Activated naive CD4-positive, alpha-beta T cell treated with anti-CD3 and anti-CD28 coated beads for 36 hours (primary cell): ENCODE results near the gene PATJ. TPM values are rescaled to one million over a fixed set of nuclear protein-coding genes. Genes with fewer than 3 reads are reported as not detected.
"Not testable (repeated sequence)": the region's sequence is repeated elsewhere in the genome, so short reads cannot be mapped to it uniquely, and the experiment has no call there.

Source experiments
- CTCF ChIA-PET: fragments of 350-600 bp; sonication (Branson Sonifier 250); formaldehyde crosslinking; loops from one replicate; lab custom pipeline; 2021; ENCODE audit warnings: antibody characterized with exemption; lab: Charles Lee
- DNase-seq: peaks from one replicate; pipeline ENCODE4 v3.0.0-alpha.2; 2020
- H3K27ac Mint-ChIP-seq: one replicate; pipeline ENCODE4 v1.8.0; 2021; ENCODE audit warnings: mild to moderate bottlenecking, mixed read lengths
- H3K27me3 Mint-ChIP-seq: one replicate; pipeline ENCODE4 v1.8.0; 2021; ENCODE audit warnings: low read depth, mixed read lengths
- H3K36me3 Mint-ChIP-seq: one replicate; pipeline ENCODE4 v1.8.0; 2021; ENCODE audit warnings: low read depth, mixed read lengths
- H3K4me1 Mint-ChIP-seq: one replicate; pipeline ENCODE4 v1.8.0; 2021; ENCODE audit warnings: low read depth, mixed read lengths
- H3K4me3 Mint-ChIP-seq: one replicate; pipeline ENCODE4 v1.8.0; 2021; ENCODE audit warnings: mild to moderate bottlenecking, moderate library complexity, mixed read lengths
- H3K9me3 Mint-ChIP-seq: one replicate; pipeline ENCODE4 v1.8.0; 2021; ENCODE audit warnings: mixed read lengths
- intact Hi-C: fragments of 100-400 bp; cut with micrococcal nuclease; formaldehyde crosslinking; loops from one replicate; pipeline ENCODE4 v1.15.1; 2023
- total RNA-seq, 2 experiments: library from RNA; stranded (reverse); gene quantifications; one replicate each; pipeline ENCODE4 v1.2.3, GENCODE V29; 2021

Gene PATJ
- total RNA-seq, 2 experiments from 2014 or later, result 13.3 to 13.5 TPM

DNA sequence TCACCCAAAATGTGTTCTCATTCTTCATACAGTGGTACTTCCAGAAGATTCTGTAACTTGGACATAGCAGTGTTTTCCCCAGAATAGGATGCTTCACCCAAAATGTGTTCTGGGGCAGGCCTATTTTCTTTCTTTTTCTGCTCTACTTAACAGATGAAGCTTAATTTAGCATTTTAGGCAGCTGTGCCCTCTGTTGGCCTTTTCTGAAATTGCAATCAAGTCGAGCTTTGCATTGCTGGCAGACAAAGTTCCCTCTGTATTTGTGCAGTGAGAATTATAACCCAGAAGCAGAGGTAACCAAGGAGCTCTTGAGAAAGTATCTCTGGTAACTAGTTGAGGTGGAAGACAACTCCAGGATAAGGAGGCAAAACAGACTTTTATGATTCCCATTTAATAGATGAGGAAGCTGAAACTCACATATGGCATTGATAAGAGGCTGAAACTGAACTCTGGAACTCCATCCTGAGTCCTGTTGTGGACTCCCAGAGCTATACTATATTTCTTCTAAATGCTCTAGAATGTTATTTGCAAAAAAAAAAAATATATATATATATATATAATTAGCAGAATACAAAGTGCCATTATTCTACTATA, 402.1 kb downstream of the PATJ start:
- DNase-seq, result peak; percentile 67
- no peaks in the 10 kb centered on the region for H3K4me1 Mint-ChIP-seq
- intact Hi-C loops, result loop anchor here (1.0 kb wide), 1 partner anchor 62 kb away; no protein-coding TSS in a partner anchor
- H3K4me3 Mint-ChIP-seq, result no peak overlapping the region
- CTCF ChIA-PET, result interaction anchor here (0.6 to 2.2 kb wide), 24 partner anchors 8 to 1582 kb away, joined by 3 to 15 read pairs (median 3); no protein-coding TSS in a partner anchor
- H3K9me3 Mint-ChIP-seq, result no peaks in the 10 kb centered on the region
- no peaks in the 10 kb centered on the region for H3K27me3 Mint-ChIP-seq
- peaks cover 2% of the 10 kb centered on the region for H3K36me3 Mint-ChIP-seq
- H3K27ac Mint-ChIP-seq, result no peak overlapping the region

- intact Hi-C loops, result no loop called here
- no peaks in the 10 kb centered on the region for H3K4me1 Mint-ChIP-seq
- no peak overlapping the region for H3K27ac Mint-ChIP-seq
- DNase-seq, result no peak
- no peaks in the 10 kb centered on the region for H3K9me3 Mint-ChIP-seq
- H3K36me3 Mint-ChIP-seq, result peaks cover 2% of the 10 kb centered on the region
- no peaks in the 10 kb centered on the region for H3K27me3 Mint-ChIP-seq
- no peak overlapping the region for H3K4me3 Mint-ChIP-seq
- CTCF ChIA-PET, result interaction anchor here (0.6 to 1.2 kb wide), 3 partner anchors 15 to 174 kb away, joined by 3 read pairs; no protein-coding TSS in a partner anchor
Measured at GRCh38 chr1:62159940-62160348, 417.7 kb downstream of the PATJ start.

GRCh38 chr1:62161711-62162110, 419.4 kb downstream of the PATJ start:
- Mint-ChIP-seq H3K4me3 (no peak overlapping the region), H3K27ac (no peak overlapping the region), H3K9me3 (no peaks in the 10 kb centered on the region), H3K4me1 (no peaks in the 10 kb centered on the region), H3K27me3 (no peaks in the 10 kb centered on the region), H3K36me3 (peaks cover 2% of the 10 kb centered on the region)
- CTCF ChIA-PET, result interaction anchor here (0.6 kb wide), 1 partner anchor 70 kb away, joined by 4 read pairs; no protein-coding TSS in a partner anchor
- DNase-seq, result no peak
- intact Hi-C loops, result no loop called here

- H3K27ac Mint-ChIP-seq, intact Hi-C loops, H3K36me3 Mint-ChIP-seq, H3K4me1 Mint-ChIP-seq, H3K9me3 Mint-ChIP-seq, H3K27me3 Mint-ChIP-seq, DNase-seq, H3K4me3 Mint-ChIP-seq: not testable (repeated sequence)
- CTCF ChIA-PET, result interaction anchor here (0.6 kb wide), 1 partner anchor 39 kb away, joined by 4 read pairs; no protein-coding TSS in a partner anchor
Measured at GRCh38 chr1:62170380-62170779, 428.1 kb downstream of the PATJ start.

- H3K9me3 Mint-ChIP-seq, result no peaks in the 10 kb centered on the region
- H3K27me3 Mint-ChIP-seq, result peaks cover 3% of the 10 kb centered on the region
- intact Hi-C loops, result loop anchor here (1.0 kb wide), 2 partner anchors 232 to 571 kb away; no protein-coding TSS in a partner anchor
- no peak overlapping the region for H3K4me3 Mint-ChIP-seq
- H3K4me1 Mint-ChIP-seq, result no peaks in the 10 kb centered on the region
- CTCF ChIA-PET, result interaction anchor here (0.5 to 2.9 kb wide), 40 partner anchors 9 to 1326 kb away, joined by 3 to 75 read pairs (median 4); no protein-coding TSS in a partner anchor
- no peaks in the 10 kb centered on the region for H3K36me3 Mint-ChIP-seq
- DNase-seq, result peak; percentile 62
- H3K27ac Mint-ChIP-seq, result no peak overlapping the region
Measured at GRCh38 chr1:62175568-62176179, 433.4 kb downstream of the PATJ start.

- CTCF ChIA-PET, result interaction anchor here (0.7 to 2.9 kb wide), 11 partner anchors 8 to 570 kb away, joined by 3 to 75 read pairs (median 4); no protein-coding TSS in a partner anchor
- Mint-ChIP-seq H3K4me1 (no peaks in the 10 kb centered on the region), H3K27me3 (peaks cover 3% of the 10 kb centered on the region), H3K9me3 (no peaks in the 10 kb centered on the region), H3K36me3 (no peaks in the 10 kb centered on the region), H3K27ac (no peak overlapping the region), H3K4me3 (no peak overlapping the region)
- no peak for DNase-seq
- intact Hi-C loops, result no loop called here
Measured at GRCh38 chr1:62176597-62177312, 434.5 kb downstream of the PATJ start.

- no peaks in the 10 kb centered on the region for H3K27me3 Mint-ChIP-seq
- H3K9me3 Mint-ChIP-seq, result no peaks in the 10 kb centered on the region
- no peaks in the 10 kb centered on the region for H3K4me1 Mint-ChIP-seq
- H3K27ac Mint-ChIP-seq, result no peak overlapping the region
- H3K36me3 Mint-ChIP-seq, result no peaks in the 10 kb centered on the region
- H3K4me3 Mint-ChIP-seq, result no peak overlapping the region
- intact Hi-C loops, result no loop called here
- CTCF ChIA-PET, result no interaction called here
- no peak for DNase-seq
Measured at GRCh38 chr1:62177621-62178020, 435.3 kb downstream of the PATJ start.

GRCh38 chr1:62178372-62178771, 436.1 kb downstream of the PATJ start:
- no peaks in the 10 kb centered on the region for H3K27me3 Mint-ChIP-seq
- intact Hi-C loops, result no loop called here
- no peaks in the 10 kb centered on the region for H3K4me1 Mint-ChIP-seq
- DNase-seq, result no peak
- no peaks in the 10 kb centered on the region for H3K36me3 Mint-ChIP-seq
- no peak overlapping the region for H3K4me3 Mint-ChIP-seq
- CTCF ChIA-PET, result no interaction called here
- no peaks in the 10 kb centered on the region for H3K9me3 Mint-ChIP-seq
- H3K27ac Mint-ChIP-seq, result no peak overlapping the region

- H3K27me3 Mint-ChIP-seq, H3K4me3 Mint-ChIP-seq, H3K27ac Mint-ChIP-seq, H3K36me3 Mint-ChIP-seq, DNase-seq, H3K4me1 Mint-ChIP-seq, H3K9me3 Mint-ChIP-seq, intact Hi-C loops: not testable (repeated sequence)
- CTCF ChIA-PET, result interaction anchor here (1.1 to 1.5 kb wide), 2 partner anchors 36 to 227 kb away, joined by 3 to 4 read pairs; no protein-coding TSS in a partner anchor
Measured at GRCh38 chr1:62180054-62180453, 437.8 kb downstream of the PATJ start.

- CTCF ChIA-PET, result interaction anchor here (1.1 kb wide), 1 partner anchor 36 kb away, joined by 3 read pairs; no protein-coding TSS in a partner anchor
- Mint-ChIP-seq H3K36me3 (no peaks in the 10 kb centered on the region), H3K9me3 (no peaks in the 10 kb centered on the region), H3K27me3 (no peaks in the 10 kb centered on the region), H3K4me3 (no peak overlapping the region), H3K4me1 (no peaks in the 10 kb centered on the region), H3K27ac (no peak overlapping the region)
- no peak for DNase-seq
- intact Hi-C loops, result no loop called here
Measured at GRCh38 chr1:62180639-62181038, 438.4 kb downstream of the PATJ start.

GRCh38 chr1:62181532-62181931, 439.3 kb downstream of the PATJ start:
- Mint-ChIP-seq H3K9me3 (no peaks in the 10 kb centered on the region), H3K4me1 (no peaks in the 10 kb centered on the region), H3K36me3 (no peaks in the 10 kb centered on the region), H3K27me3 (no peaks in the 10 kb centered on the region), H3K4me3 (no peak overlapping the region), H3K27ac (no peak overlapping the region)
- intact Hi-C loops, result no loop called here
- CTCF ChIA-PET, result no interaction called here
- DNase-seq, result no peak

- intact Hi-C loops, H3K27ac Mint-ChIP-seq, DNase-seq, H3K9me3 Mint-ChIP-seq, H3K27me3 Mint-ChIP-seq, H3K36me3 Mint-ChIP-seq, H3K4me3 Mint-ChIP-seq, H3K4me1 Mint-ChIP-seq: not testable (repeated sequence)
- CTCF ChIA-PET, result interaction anchor here (2.1 kb wide), 1 partner anchor 225 kb away, joined by 6 read pairs; no protein-coding TSS in a partner anchor
Measured at GRCh38 chr1:62182157-62182556, 439.9 kb downstream of the PATJ start.
